Parathyroid adenoma (tissue), 2 donors: ENCODE data around the gene SLC24A4.

Experiments used
- H2AFZ ChIP-seq: fragments of 300-600 bp; sonication (generic); one replicate; pipeline ENCODE4 v1.7.0; 2017; ENCODE audit warnings: antibody characterized with exemption, mild to moderate bottlenecking
- H3K27ac ChIP-seq: fragments of 300-600 bp; sonication (generic); one replicate; pipeline ENCODE4 v1.7.0; 2017
- H3K27me3 ChIP-seq: fragments of 300-600 bp; sonication (generic); one replicate; pipeline ENCODE4 v1.7.0; 2017; ENCODE audit warnings: low read length; ENCODE audit not compliant: control insufficient read depth, insufficient read depth
- H3K36me3 ChIP-seq: fragments of 300-600 bp; sonication (generic); one replicate; pipeline ENCODE4 v1.7.0; 2017; ENCODE audit warnings: low read length; ENCODE audit not compliant: control insufficient read depth, insufficient read depth
- H3K4me1 ChIP-seq: fragments of 300-600 bp; sonication (generic); one replicate; pipeline ENCODE4 v1.7.0; 2017; ENCODE audit warnings: control low read depth
- H3K4me2 ChIP-seq: fragments of 300-600 bp; sonication (generic); one replicate; pipeline ENCODE4 v1.7.0; 2017; ENCODE audit warnings: low read length
- H3K4me3 ChIP-seq: fragments of 300-600 bp; sonication (generic); one replicate; pipeline ENCODE4 v1.7.0; 2017; ENCODE audit warnings: low read depth, low read length
- H3K79me2 ChIP-seq: fragments of 300-600 bp; sonication (generic); one replicate; pipeline ENCODE4 v1.7.0; 2017; ENCODE audit warnings: control low read depth
- H3K9ac ChIP-seq: fragments of 300-600 bp; sonication (generic); one replicate; pipeline ENCODE4 v1.7.0; 2017; ENCODE audit warnings: mild to moderate bottlenecking
- H3K9me3 ChIP-seq: fragments of 300-600 bp; sonication (generic); one replicate; pipeline ENCODE4 v1.7.0; 2017; ENCODE audit warnings: low read length; ENCODE audit not compliant: control insufficient read depth
- TF ChIP-seq, protein P1 (sequence below): fragments of 300-600 bp; sonication (generic); IDR thresholded peaks from one replicate; pipeline ENCODE4 v1.7.0; 2017; ENCODE audit warnings: antibody characterized with exemption, mild to moderate bottlenecking
- donor health status: primary hyperparathyroidism.

The SLC24A4 gene

DNA sequence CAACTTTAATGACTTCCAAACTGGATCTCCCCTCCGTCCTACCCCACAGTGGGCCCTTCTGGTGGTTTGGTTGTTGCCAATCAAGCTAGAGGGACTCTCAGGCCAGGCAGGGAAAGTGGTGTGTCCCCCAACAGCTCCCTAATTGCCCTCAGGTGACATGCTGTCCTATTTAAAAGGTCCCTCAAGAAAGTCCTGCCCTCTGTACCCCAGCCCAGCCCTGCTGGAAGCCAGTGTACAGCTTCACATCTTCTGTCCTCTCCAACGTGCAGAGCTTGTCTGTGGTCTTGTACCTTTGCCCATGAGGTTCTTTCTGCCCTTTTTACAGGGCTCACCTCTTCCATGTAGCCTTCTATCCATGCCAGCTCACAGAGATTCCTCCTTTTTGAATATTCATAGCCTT lies 194.8 kb downstream of the SLC24A4 start:
- peaks cover 38% of the 10 kb centered on the region for H3K79me2 ChIP-seq
- TF ChIP-seq, protein P1, sequence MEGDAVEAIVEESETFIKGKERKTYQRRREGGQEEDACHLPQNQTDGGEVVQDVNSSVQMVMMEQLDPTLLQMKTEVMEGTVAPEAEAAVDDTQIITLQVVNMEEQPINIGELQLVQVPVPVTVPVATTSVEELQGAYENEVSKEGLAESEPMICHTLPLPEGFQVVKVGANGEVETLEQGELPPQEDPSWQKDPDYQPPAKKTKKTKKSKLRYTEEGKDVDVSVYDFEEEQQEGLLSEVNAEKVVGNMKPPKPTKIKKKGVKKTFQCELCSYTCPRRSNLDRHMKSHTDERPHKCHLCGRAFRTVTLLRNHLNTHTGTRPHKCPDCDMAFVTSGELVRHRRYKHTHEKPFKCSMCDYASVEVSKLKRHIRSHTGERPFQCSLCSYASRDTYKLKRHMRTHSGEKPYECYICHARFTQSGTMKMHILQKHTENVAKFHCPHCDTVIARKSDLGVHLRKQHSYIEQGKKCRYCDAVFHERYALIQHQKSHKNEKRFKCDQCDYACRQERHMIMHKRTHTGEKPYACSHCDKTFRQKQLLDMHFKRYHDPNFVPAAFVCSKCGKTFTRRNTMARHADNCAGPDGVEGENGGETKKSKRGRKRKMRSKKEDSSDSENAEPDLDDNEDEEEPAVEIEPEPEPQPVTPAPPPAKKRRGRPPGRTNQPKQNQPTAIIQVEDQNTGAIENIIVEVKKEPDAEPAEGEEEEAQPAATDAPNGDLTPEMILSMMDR, result no peak
- H3K4me3 ChIP-seq, result no peak overlapping the region
- H2AFZ ChIP-seq, result no peak overlapping the region
- no peaks in the 10 kb centered on the region for H3K27me3 ChIP-seq
- H3K36me3 ChIP-seq, result no peaks in the 10 kb centered on the region
- H3K9me3 ChIP-seq, result no peaks in the 10 kb centered on the region
- no peak overlapping the region for H3K27ac ChIP-seq
- no peak overlapping the region for H3K9ac ChIP-seq
- H3K4me1 ChIP-seq, result peaks cover 14% of the 10 kb centered on the region
- H3K4me2 ChIP-seq, result no peak overlapping the region

DNA sequence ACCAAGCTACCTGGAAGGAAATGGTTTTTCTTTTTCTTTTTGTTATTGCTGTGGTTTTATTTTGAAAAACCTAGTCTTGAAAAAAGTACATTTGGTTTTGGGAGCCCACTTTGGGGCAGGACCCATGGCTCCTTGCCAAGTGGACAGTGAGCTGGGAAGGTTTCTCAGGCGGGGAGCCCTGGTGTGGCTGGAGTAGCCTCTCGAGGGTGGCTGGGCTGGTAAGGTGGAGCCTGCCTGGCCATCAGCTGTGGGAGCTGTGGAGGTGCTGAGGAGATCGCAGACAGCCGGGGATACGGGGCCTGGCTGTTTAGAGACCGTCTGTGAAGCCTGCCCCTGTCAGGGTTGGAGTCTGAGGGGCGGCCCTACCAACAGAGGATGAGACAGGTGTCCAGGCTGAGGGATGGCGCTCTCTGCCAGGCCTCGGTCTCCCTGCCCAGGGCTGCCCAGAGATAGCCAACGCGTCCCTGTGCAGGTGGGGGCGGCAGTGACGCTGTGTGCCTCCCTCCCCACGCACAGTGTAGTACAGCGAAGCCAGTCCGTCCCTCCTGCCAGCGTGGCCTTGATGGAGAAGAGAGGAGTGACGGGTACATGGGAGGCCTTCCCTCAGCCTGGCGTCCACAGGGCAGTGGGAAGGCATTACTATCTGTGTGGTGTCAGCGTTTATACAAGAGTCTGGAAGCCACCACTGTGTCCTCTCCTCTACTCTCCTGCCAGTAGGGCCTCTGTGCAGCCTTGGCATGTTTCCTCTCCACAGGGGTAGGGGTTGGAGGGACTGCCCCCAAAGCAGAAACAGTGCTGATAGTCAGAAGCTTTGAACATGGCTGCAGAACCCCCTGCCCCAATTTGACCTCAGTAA lies 196.5 kb downstream of the SLC24A4 start:
- no peak overlapping the region for H3K9ac ChIP-seq
- no peaks in the 10 kb centered on the region for H3K9me3 ChIP-seq
- H3K79me2 ChIP-seq, result peaks cover 43% of the 10 kb centered on the region
- H3K4me3 ChIP-seq, result no peak overlapping the region
- H3K4me1 ChIP-seq, result peaks cover 14% of the 10 kb centered on the region
- no peaks in the 10 kb centered on the region for H3K27me3 ChIP-seq
- H3K4me2 ChIP-seq, result no peak overlapping the region
- H2AFZ ChIP-seq, result no peak overlapping the region
- H3K36me3 ChIP-seq, result no peaks in the 10 kb centered on the region
- TF ChIP-seq, protein P1, result no peak
- no peak overlapping the region for H3K27ac ChIP-seq

DNA sequence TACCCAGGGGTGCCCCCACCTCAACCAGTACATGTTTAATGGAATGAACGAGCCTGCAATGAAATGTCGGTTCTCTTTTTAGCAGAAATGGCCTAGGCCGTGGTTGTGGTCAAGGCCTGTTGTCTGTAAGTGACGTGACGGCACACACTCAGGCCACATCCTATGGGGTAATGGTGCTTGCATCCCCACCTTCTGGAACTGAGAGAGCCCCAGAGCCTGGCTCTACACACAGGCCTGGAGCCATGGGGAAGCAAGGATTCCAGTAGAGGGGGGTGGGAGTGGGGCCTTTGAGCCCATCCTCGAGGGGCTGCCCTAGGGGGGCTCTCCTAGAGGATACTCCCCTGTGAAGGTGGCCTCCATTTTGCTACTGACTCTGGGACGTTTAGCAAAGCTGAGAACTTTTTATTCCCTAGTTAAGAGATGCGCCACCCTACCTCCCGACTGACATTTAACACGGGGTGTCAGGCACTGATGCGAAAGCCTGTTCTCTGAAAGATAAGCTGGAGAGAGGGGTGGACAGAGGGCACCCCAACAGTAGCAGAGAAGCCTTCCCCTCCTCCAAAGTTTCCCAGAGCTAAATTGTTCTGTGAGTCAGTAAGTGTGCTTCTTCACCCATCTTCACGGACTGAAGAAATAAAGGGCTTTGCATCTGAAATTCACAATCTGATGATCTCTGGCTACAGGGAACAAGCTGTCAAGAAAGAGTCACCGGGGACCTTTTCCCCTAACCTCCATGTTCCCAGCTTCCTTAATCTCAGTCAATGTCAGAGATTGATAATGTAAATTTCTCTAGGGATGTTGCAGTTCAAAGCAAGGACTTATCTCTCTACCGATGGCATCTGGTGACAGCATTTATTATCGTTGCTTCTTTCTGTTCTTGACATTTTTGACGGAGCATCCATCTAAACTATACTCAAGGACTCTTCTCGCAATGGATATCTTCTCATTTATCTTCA lies 197.4 kb downstream of the SLC24A4 start:
- no peak overlapping the region for H3K27ac ChIP-seq
- H3K27me3 ChIP-seq, result no peaks in the 10 kb centered on the region
- H3K9ac ChIP-seq, result no peak overlapping the region
- TF ChIP-seq, protein P1, result no peak
- no peak overlapping the region for H3K4me2 ChIP-seq
- H3K9me3 ChIP-seq, result no peaks in the 10 kb centered on the region
- H3K36me3 ChIP-seq, result no peaks in the 10 kb centered on the region
- peaks cover 49% of the 10 kb centered on the region for H3K79me2 ChIP-seq
- peaks cover 14% of the 10 kb centered on the region for H3K4me1 ChIP-seq
- no peak overlapping the region for H2AFZ ChIP-seq
- no peak overlapping the region for H3K4me3 ChIP-seq

DNA sequence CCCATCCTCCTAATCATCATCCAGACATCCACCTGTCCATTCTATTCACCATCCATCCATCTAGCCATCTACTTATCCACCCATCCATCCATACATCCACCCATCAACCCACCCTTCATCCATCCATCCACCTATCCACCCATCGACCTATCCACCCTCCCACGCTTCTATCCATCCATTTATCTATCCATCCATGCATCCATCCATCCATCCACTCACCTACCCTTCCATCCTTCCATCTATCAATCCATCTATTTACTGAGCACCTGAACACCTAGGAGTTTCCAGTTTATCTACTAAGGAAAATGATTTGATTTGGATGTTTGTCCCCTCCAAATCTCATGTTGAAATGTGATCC lies 198.1 kb downstream of the SLC24A4 start:
- Histone ChIP-seq H3K27me3 (no peaks in the 10 kb centered on the region), H3K4me2 (no peak overlapping the region), H3K9me3 (no peaks in the 10 kb centered on the region), H3K9ac (no peak overlapping the region), H3K4me1 (peaks cover 14% of the 10 kb centered on the region), H3K79me2 (peaks cover 55% of the 10 kb centered on the region), H3K4me3 (no peak overlapping the region), H2AFZ (no peak overlapping the region), H3K27ac (no peak overlapping the region), H3K36me3 (no peaks in the 10 kb centered on the region)
- TF ChIP-seq, protein P1, result no peak
